GM18519 (cell line): ENCODE measurements around the gene SGCE.

Source experiments
- ATAC-seq: cut with Tn5 transposase; IDR thresholded peaks from one replicate; pipeline ENCODE4 v1.9.1; 2021; ENCODE audit warnings: mild to moderate bottlenecking, moderate library complexity; ENCODE audit not compliant: unreplicated experiment, low FRiP score

The SGCE gene

GRCh38 chr7:94578614-94579013 is 77.3 kb downstream of the SGCE start:
- no peak for ATAC-seq

- no peak for ATAC-seq
These were observed 78.6 kb downstream of the SGCE start for GRCh38 chr7:94577357-94577756.

- no peak for ATAC-seq
These were observed 79.6 kb downstream of the SGCE start for GRCh38 chr7:94576316-94576715.

GRCh38 chr7:94575646-94576045 is 80.3 kb downstream of the SGCE start:
- no peak for ATAC-seq

- ATAC-seq = no peak
These were observed 84.1 kb downstream of the SGCE start for GRCh38 chr7:94571816-94572215.

- no peak for ATAC-seq
These were observed 88.5 kb downstream of the SGCE start for GRCh38 chr7:94567396-94567795.

DNA sequence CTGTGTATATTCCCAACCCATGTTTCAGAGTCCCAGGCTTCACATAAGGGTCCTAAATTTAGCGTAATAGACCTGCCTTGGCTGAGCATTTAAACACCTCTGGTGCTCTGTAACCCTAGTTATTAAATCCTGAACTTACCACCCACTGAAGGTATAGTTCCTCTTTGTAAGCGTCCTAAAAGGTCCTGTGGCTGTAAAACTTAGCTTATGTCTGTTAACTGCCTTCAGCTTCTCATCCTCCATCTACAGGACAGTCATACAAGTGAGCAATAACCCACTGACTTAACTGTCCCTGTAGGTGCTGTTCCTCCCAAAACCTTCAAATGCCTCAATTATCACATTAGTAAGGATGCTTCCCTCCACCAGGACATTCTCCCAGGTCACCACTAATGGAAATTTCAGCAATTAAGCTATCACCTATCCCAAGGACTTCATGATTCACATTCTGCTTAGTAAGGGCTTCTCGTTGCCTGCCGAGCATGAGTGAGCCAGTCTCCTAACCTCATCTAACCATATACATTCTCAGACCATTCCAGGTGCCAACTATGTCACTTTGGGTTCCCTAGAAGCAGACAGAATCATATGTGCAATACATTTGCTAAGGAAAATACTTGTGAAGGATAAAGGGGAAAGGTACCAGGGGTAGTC is 90.6 kb downstream of the SGCE start:
- ATAC-seq = no peak

DNA sequence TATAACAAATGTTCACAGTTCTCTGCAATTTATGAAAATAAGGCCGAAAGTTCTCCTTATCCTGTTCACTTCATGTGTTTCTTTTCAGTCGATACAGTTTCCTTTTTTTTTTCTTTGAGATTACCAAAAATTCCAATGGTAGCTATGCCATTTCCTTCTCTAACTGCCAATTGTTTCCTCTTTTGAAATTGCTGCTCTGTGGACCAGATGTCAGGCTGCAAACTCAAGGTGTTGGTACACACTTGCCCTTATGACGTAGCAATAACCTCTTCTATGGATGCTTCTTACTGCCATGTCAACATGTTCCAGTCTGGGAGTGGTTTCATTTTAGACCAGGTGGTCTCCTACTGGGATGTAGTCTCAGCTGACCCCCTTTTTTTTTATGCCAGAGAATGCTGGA is 93.4 kb downstream of the SGCE start:
- ATAC-seq = no peak

DNA sequence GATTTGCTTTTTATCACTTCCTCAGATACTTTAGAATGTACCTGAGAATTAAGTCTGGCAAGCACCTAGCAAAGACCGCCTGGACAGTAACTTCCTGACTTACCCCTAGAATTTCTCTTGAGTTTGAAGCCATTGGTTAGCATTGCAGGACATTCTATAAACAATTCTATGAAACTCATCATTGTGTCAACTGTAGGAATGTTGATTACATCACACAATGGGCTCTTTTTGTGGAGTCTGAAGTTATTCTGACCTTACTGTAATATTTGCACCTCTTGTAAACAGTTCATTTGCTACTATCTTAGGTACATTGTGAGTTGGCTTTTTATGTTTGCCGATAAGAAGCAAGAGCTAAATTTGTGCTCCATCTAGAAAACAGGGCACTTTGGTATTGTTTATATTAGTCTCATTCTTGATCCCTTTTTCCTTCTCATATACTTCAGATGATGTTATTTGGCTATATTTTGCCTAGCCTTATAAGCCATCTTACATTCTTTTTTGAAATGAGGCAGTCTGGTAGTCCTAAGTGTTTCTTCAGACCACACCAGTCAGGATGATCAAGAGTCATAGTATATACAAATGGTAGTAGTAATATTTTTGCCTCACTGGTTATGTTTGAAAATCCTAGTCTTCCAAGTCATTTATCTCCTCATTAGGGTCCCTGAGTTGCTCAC is 94.0 kb downstream of the SGCE start:
- ATAC-seq = no peak

- no peak for ATAC-seq
These were observed 96.0 kb downstream of the SGCE start for GRCh38 chr7:94559972-94560371.

- ATAC-seq = no peak
These were observed 98.7 kb downstream of the SGCE start for GRCh38 chr7:94557215-94557614.

GRCh38 chr7:94556028-94556427 is 99.9 kb downstream of the SGCE start:
- ATAC-seq = peak; percentile 69

DNA sequence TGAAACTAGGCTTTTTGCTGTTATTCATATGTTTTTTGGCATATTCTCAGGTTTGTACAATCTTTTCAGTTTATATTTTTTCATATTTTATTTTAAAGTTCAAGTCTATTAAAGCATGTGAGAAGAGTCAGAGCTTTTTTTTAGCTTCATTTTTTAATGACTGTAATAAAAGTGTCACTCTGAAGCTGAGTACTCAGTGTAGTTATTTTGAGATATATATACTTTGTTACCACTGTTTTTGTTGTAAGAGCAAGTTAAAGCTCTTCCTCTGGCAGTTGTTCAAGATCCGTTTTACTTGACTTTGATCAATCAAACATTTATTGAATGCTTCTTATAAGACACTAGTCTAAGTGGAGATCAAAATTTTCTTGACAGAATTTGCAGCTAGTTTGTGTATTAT is 108.8 kb downstream of the SGCE start:
- ATAC-seq = no peak

DNA sequence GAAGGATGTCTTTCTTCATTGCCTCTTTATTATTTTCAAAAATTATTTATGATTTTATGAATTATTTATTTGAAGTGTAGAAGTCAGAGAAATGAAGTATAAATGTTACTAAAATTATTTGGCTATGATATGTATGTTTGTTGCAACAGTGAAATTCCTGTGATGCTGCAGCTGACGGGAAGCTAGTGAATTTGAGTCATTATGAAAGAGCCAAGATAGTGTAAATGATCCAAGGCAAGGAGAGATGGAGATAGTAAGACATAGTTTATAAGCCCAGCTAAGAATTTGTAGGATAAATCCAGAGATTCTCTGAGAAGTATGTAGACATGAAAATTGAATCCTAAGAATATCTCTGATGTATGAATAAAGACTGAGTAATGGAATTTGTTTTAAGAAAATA is 115.5 kb downstream of the SGCE start:
- ATAC-seq = no peak
